Stimulated activated CD4-positive, alpha-beta T cell treated with anti-CD3 and anti-CD28 coated beads, Interleukin-12 subunit alpha, Interleukin-12 subunit beta, amount 100 ng/mL, for 48 hours (primary cell): Measurements from ENCODE around the gene PKP2.
"Not testable (repeated sequence)": the region's sequence is repeated elsewhere in the genome, so short reads cannot be mapped to it uniquely, and the experiment has no call there.

Source experiments
- DNase-seq, 3 donors: peaks; one replicate each; pipeline ENCODE4 v3.0.0-alpha.2; 2020; ENCODE audit warnings: low read depth in 2 of 3, low spot score in 1 of 3

The PKP2 gene

GRCh38 chr12:32897281-32897610 is 669 bp upstream of the PKP2 start:
- DNase-seq = no peak

GRCh38 chr12:32895688-32896431 is 717 bp downstream of the PKP2 start:
- DNase-seq = no peak

GRCh38 chr12:32894566-32894965 is 2.0 kb downstream of the PKP2 start:
- DNase-seq = no peak

GRCh38 chr12:32893458-32893857 is 3.1 kb downstream of the PKP2 start:
- no peak for DNase-seq

- DNase-seq = no peak
Measured at GRCh38 chr12:32893043-32893442, 3.5 kb downstream of the PKP2 start.

- not testable (repeated sequence) for DNase-seq
Measured at GRCh38 chr12:32892369-32892768, 4.2 kb downstream of the PKP2 start.

- DNase-seq = no peak
Measured at GRCh38 chr12:32891956-32892355, 4.6 kb downstream of the PKP2 start.

GRCh38 chr12:32891526-32891925 is 5.1 kb downstream of the PKP2 start:
- DNase-seq = no peak

- no peak for DNase-seq
Measured at GRCh38 chr12:32889011-32889760, 7.4 kb downstream of the PKP2 start.

- no peak for DNase-seq
Measured at GRCh38 chr12:32887058-32887457, 9.5 kb downstream of the PKP2 start.

GRCh38 chr12:32885831-32886230 is 10.7 kb downstream of the PKP2 start:
- DNase-seq = no peak

GRCh38 chr12:32884962-32885361 is 11.6 kb downstream of the PKP2 start:
- DNase-seq = no peak

- no peak for DNase-seq
Measured at GRCh38 chr12:32881702-32882101, 14.9 kb downstream of the PKP2 start.

- DNase-seq = no peak
Measured at GRCh38 chr12:32881107-32881506, 15.5 kb downstream of the PKP2 start.

GRCh38 chr12:32879066-32879465 is 17.5 kb downstream of the PKP2 start:
- DNase-seq = not testable (repeated sequence)

GRCh38 chr12:32877601-32878459 is 18.7 kb downstream of the PKP2 start:
- no peak for DNase-seq

- DNase-seq = no peak
Measured at GRCh38 chr12:32876004-32876403, 20.6 kb downstream of the PKP2 start.

- no peak for DNase-seq
Measured at GRCh38 chr12:32874975-32875374, 21.6 kb downstream of the PKP2 start.

GRCh38 chr12:32874078-32874477 is 22.5 kb downstream of the PKP2 start:
- DNase-seq = no peak

GRCh38 chr12:32872416-32872815 is 24.2 kb downstream of the PKP2 start:
- DNase-seq = not testable (repeated sequence)

- DNase-seq = no peak
Measured at GRCh38 chr12:32870716-32871115, 25.9 kb downstream of the PKP2 start.

GRCh38 chr12:32868885-32869284 is 27.7 kb downstream of the PKP2 start:
- no peak for DNase-seq
